GM21515 (cell line): Measurements from ENCODE around the gene IFNA13.

Experiments
- ATAC-seq: cut with Tn5 transposase; IDR thresholded peaks from one replicate; pipeline ENCODE4 v1.9.1; 2021; ENCODE audit not compliant: unreplicated experiment

The IFNA13 gene

GRCh38 chr9:21362287-21362686 lies 5.6 kb downstream of the IFNA13 start:
- no peak for ATAC-seq

GRCh38 chr9:21357479-21358460 lies 10.1 kb downstream of the IFNA13 start:
- ATAC-seq = peak; percentile 94

GRCh38 chr9:21350787-21351186 lies 17.1 kb downstream of the IFNA13 start, which contains the start of gene IFNA6:
IFNA6 (minus strand) TSS chr9:21350887; CDS start chr9:21350887, 0 bp downstream.
- no peak for ATAC-seq

GRCh38 chr9:21348430-21348970 lies 19.4 kb downstream of the IFNA13 start:
- ATAC-seq = no peak

- no peak for ATAC-seq
Observed at GRCh38 chr9:21340735-21341134, 27.1 kb downstream of the IFNA13 start.

GRCh38 chr9:21336457-21336856 lies 31.4 kb downstream of the IFNA13 start:
- no peak for ATAC-seq

- peak; percentile 89 for ATAC-seq
Observed at GRCh38 chr9:21334701-21335632, 32.9 kb downstream of the IFNA13 start, which contains the start of gene KLHL9. KLHL9 (minus strand) TSS chr9:21335404; CDS start chr9:21334859, 545 bp downstream.

- no peak for ATAC-seq
Observed at GRCh38 chr9:21333226-21333625, 34.6 kb downstream of the IFNA13 start.

GRCh38 chr9:21331676-21332402 lies 36.0 kb downstream of the IFNA13 start:
- ATAC-seq = no peak

GRCh38 chr9:21326526-21327139 lies 41.2 kb downstream of the IFNA13 start:
- peak; percentile 77 for ATAC-seq

- ATAC-seq = no peak
Observed at GRCh38 chr9:21324047-21324446, 43.8 kb downstream of the IFNA13 start.

GRCh38 chr9:21322911-21323461 lies 44.9 kb downstream of the IFNA13 start:
- ATAC-seq = no peak

GRCh38 chr9:21320465-21320864 lies 47.4 kb downstream of the IFNA13 start:
- no peak for ATAC-seq

- peak; percentile 73 for ATAC-seq
Observed at GRCh38 chr9:21317956-21318923, 49.6 kb downstream of the IFNA13 start.
